GM12801 (cell line): ENCODE measurements around the gene TTYH3.

Experiments
- TF ChIP-seq, protein P1 (sequence below): IDR thresholded peaks from one replicate; pipeline ENCODE4 v1.5.1; 2011; ENCODE audit warnings: control low read depth; ENCODE audit not compliant: insufficient read length; ENCODE audit errors: extremely low read depth

The TTYH3 gene

GRCh38 chr7:2646680-2647571, 15.1 kb downstream of the TTYH3 start:
- TF ChIP-seq, protein P1, sequence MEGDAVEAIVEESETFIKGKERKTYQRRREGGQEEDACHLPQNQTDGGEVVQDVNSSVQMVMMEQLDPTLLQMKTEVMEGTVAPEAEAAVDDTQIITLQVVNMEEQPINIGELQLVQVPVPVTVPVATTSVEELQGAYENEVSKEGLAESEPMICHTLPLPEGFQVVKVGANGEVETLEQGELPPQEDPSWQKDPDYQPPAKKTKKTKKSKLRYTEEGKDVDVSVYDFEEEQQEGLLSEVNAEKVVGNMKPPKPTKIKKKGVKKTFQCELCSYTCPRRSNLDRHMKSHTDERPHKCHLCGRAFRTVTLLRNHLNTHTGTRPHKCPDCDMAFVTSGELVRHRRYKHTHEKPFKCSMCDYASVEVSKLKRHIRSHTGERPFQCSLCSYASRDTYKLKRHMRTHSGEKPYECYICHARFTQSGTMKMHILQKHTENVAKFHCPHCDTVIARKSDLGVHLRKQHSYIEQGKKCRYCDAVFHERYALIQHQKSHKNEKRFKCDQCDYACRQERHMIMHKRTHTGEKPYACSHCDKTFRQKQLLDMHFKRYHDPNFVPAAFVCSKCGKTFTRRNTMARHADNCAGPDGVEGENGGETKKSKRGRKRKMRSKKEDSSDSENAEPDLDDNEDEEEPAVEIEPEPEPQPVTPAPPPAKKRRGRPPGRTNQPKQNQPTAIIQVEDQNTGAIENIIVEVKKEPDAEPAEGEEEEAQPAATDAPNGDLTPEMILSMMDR: no peak

DNA sequence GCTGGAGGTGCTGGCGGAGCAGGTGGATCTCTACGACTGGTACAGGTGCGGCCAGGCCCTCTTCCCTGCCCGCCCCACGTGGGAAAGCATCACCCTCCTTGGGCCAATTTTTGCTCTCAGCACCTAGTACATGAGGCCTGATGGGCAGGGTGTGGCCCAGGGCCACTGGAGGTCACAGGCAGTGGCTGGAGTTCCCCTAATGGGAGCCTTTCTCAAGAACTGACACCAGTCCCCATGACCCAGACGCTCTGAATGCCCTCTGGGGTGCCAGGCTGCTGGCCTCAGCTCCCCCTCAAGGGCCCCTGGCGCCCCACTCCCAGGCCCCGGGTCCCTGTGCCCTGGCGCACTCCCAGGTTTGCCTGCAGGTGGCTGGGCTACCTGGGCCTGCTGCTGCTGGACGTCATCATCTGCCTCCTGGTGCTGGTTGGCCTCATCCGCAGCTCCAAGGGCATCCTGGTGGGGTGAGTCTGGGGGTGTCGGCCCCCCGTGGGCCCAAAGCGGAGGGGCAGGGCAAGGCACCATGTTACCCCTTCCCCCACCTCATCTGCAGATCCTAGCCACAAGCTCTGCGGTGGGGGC, 15.9 kb downstream of the TTYH3 start:
- TF ChIP-seq, protein P1: no peak

DNA sequence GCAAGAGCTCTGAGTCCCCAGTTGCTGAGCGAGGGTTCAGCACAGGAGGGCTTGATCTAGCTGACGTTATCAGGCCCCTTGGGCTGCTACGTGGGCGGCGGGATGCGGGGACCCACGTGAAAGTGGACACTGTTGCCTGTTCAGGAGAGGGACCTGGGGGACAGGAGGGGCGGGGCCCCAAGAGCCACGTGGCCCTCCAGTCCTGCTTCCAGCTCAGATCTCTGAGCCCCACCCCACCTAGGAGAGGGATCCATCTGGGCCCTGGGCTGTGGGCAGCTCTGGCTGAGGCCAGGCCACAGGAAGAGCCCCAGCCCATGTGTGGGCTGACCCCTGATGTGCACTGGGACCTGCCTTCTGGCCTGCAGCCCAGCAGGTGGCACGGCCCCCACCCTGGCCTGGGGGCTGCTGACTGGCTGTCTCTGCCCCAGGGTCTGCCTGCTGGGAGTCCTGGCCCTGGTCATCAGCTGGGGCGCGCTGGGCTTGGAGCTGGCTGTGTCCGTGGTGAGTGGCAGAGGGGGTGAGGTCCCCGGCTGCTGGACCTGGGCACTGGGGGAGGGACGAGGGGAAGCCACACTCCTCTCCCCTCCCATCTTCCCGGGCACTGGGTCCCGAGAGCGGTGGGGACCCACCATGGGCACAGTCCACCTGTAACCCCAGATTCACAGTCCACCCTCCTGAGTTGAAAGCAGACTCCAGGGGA, 17.5 kb downstream of the TTYH3 start:
- TF ChIP-seq, protein P1: no peak

DNA sequence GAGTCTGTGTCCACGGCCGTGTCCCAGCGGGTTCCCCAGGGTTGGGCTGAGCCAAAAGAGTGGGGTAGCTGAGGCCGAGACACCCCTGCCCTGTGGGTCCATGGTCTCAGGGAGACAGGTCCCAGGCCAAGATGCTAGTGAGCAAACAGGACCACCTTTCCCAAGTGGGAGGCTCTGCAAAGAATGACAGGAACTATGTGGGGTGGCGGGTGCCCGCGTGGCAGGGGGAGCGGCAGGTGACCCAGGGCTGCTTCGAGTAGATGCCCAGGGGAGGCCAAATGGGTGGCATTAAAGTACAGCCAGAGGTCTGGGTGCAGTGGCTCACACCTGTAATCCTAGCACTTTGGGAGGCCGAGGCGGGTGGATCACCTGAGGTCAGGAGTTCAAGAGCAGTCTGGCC, 18.2 kb downstream of the TTYH3 start:
- TF ChIP-seq, protein P1: no peak

GRCh38 chr7:2650451-2650850, 18.7 kb downstream of the TTYH3 start:
- TF ChIP-seq, protein P1: no peak

- TF ChIP-seq, protein P1: no peak
Observed at GRCh38 chr7:2651336-2651735, 19.6 kb downstream of the TTYH3 start.
